Vagina (tissue), 2 donors: ENCODE data around the gene MTMR4. TPM values are rescaled to one million over a fixed set of nuclear protein-coding genes. Genes with fewer than 3 reads are reported as not detected.

Experiments
- DNase-seq, 2 donors: peaks; one replicate each; pipeline ENCODE4 v3.0.0-alpha.2; 2017; ENCODE audit errors: extremely low spot score in 2 of 2
- H3K27ac ChIP-seq: fragments of 200-600 bp; sonication (generic); one replicate; pipeline ENCODE4 v1.5.1; 2019
- H3K27me3 ChIP-seq: fragments of 200-600 bp; sonication (generic); one replicate; pipeline ENCODE4 v1.5.1; 2019
- H3K36me3 ChIP-seq, 2 donors: fragments of 200-600 bp; sonication (generic); one replicate each; pipeline ENCODE4 v1.5.1; 2017 to 2019
- H3K4me1 ChIP-seq: fragments of 200-600 bp; sonication (generic); one replicate; pipeline ENCODE4 v1.5.1; 2019
- H3K4me3 ChIP-seq, 2 donors: fragments of 200-600 bp; sonication (generic); 1 replicate in 1 of 2; 2 replicates in 1 of 2; pipeline ENCODE4 v1.5.1; 2016 to 2019
- H3K9me3 ChIP-seq: fragments of 200-600 bp; sonication (generic); one replicate; pipeline ENCODE4 v1.5.1; 2019
- POLR2A ChIP-seq, 2 donors: fragments of 450-650 bp; IDR thresholded peaks; one replicate each; pipeline ENCODE4 v1.6.1; 2017; ENCODE audit warnings: antibody characterized with exemption in 2 of 2, mild to moderate bottlenecking in 2 of 2, moderate library complexity in 2 of 2
- POLR2AphosphoS5 ChIP-seq, 2 donors: sonication (generic); formaldehyde crosslinking; IDR thresholded peaks; one replicate each; pipeline ENCODE4 v1.9.0; 2017; ENCODE audit warnings: antibody characterized with exemption in 2 of 2, mild to moderate bottlenecking in 2 of 2, low read depth in 1 of 2; ENCODE audit not compliant: insufficient read depth in 1 of 2
- intact Hi-C: fragments of 100-400 bp; cut with DNase I; formaldehyde crosslinking; loops from one replicate; pipeline ENCODE4 v1.15.1; 2023
- total RNA-seq: library from RNA; depleted of rRNA; stranded (reverse); fragments of >200 nt; gene quantifications from one replicate; pipeline ENCODE4 v1.2.3, GENCODE V29; 2016
- TF ChIP-seq, protein P1 (sequence below), 3 experiments: fragments of 450-650 bp in 2 of 3; fragments of 200-600 bp in 1 of 3; sonication (generic) in 1 of 3; IDR thresholded peaks; one replicate each; pipeline ENCODE4 v1.5.1; 2017 to 2019; ENCODE audit warnings: antibody characterized with exemption in 3 of 3, mild to moderate bottlenecking in 2 of 3, moderate library complexity in 2 of 3

The MTMR4 gene
- total RNA-seq, 1 donor from 2014 or later, result 15.7 TPM

DNA sequence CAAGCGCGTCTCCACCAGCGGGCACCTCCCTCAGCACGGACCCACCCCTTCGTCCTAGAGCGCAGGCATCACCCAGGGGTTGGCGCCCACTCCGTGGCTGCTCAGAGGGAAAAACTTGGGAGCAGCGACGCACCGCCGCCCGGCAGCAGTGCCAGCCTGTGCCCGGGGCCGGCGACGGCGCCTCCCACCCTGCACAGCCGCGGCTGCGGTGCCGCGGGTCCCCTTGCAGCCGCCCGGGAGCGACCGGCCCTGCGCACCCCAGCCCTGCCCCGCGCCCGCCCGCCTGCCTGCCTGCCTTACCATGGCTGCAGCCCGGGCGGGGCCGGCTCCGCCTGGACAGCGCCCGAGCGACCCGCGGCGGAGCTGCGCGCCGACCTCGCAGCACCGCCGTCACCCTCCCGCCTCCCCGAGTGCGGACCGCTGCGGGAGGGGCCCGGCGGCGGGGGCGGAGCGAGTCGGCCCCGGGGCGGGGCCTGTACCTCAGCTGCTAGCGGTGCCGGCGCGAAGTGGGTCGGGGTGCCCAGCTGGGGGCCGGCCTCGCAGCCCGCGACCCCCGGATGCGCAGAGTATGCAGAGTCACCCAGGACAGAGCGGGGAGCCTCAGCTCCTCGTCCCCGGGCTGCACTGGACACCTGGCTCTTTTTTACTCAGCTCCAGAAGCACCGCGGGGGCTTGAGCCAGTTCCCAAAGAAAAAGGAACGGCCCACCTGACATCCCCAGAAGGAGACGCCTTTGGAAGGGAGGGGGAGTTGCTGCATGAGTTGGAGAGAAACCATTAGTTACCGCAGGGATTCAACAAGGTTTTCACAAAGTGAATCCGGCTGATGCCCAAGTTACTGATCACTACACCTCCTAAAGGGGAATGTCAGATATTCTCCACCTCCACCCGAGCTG is 17.5 kb upstream of the MTMR4 start:
- Histone ChIP-seq H3K4me3 (peak overlapping the region; percentile 53 to 59), H3K27me3 (no peaks in the 10 kb centered on the region), H3K9me3 (no peaks in the 10 kb centered on the region), H3K36me3 (no peaks in the 10 kb centered on the region), H3K27ac (peak overlapping the region; percentile 65), H3K4me1 (peaks cover 7% of the 10 kb centered on the region)
- intact Hi-C loops, result loop anchor here (10.0 kb wide), 1 partner anchor 153 kb away; no protein-coding TSS in a partner anchor
- no peak for DNase-seq
- TF ChIP-seq POLR2A (IDR thresholded peaks at IDR 0.05) (peak in 1 of 2 donors; percentile 43), POLR2AphosphoS5 (IDR thresholded peaks at IDR 0.05; ENCODE audit: insufficient read depth in 1 of 2, low read depth in 1 of 2) (no peak)
- TF ChIP-seq, protein P1, sequence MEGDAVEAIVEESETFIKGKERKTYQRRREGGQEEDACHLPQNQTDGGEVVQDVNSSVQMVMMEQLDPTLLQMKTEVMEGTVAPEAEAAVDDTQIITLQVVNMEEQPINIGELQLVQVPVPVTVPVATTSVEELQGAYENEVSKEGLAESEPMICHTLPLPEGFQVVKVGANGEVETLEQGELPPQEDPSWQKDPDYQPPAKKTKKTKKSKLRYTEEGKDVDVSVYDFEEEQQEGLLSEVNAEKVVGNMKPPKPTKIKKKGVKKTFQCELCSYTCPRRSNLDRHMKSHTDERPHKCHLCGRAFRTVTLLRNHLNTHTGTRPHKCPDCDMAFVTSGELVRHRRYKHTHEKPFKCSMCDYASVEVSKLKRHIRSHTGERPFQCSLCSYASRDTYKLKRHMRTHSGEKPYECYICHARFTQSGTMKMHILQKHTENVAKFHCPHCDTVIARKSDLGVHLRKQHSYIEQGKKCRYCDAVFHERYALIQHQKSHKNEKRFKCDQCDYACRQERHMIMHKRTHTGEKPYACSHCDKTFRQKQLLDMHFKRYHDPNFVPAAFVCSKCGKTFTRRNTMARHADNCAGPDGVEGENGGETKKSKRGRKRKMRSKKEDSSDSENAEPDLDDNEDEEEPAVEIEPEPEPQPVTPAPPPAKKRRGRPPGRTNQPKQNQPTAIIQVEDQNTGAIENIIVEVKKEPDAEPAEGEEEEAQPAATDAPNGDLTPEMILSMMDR (IDR thresholded peaks at IDR 0.05), result no peak

DNA sequence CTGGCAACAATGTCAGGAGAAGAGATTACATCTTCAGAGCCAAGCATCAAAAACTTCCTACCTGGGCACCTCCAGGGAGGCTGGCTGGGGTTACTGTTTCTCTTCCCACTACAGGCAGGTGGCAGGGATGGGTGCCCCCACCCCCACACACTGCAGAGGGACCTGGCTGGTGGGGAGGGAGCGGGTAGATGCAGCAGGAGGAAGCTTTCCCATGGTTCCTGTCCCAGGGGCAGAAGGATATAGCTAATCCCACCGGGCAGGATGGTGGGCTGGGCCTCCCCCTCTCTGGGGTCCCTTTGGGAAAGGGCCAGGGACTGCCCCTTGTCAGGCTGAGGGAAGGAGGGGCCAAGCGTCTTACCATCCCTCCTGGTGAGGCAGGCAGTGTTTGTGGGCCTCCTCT is 16.7 kb upstream of the MTMR4 start:
- Histone ChIP-seq H3K27me3 (no peaks in the 10 kb centered on the region), H3K36me3 (no peaks in the 10 kb centered on the region), H3K4me3 (peak overlapping the region; percentile 53 to 59), H3K4me1 (peaks cover 7% of the 10 kb centered on the region), H3K27ac (peak overlapping the region; percentile 65), H3K9me3 (no peaks in the 10 kb centered on the region)
- no peak for TF ChIP-seq POLR2AphosphoS5 (IDR thresholded peaks at IDR 0.05; ENCODE audit: insufficient read depth in 1 of 2, low read depth in 1 of 2)
- no peak for TF ChIP-seq POLR2A (IDR thresholded peaks at IDR 0.05)
- peak in 1 of 2 donors; percentile 86 for DNase-seq
- intact Hi-C loops, result loop anchor here (10.0 kb wide), 1 partner anchor 154 kb away; no protein-coding TSS in a partner anchor

DNA sequence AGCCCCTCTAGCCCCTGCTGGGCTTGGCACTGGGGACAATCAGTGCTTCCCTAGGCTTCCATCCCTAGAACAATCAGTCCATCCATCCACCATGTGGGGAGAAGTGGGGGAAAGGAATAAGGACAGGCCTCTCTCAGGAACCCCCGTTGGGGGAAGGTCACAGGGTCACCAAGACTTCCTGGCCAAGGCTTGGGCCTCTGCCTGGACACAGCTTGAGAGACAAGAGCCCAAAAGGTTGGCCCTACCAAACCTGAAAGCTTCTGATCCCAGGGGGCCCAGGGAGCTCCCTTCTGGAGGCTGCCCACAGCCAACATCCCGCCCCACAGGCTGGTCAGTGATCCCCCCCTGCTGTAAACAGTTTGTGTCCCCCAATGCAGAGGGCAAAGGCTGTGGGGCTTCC is 16.2 kb upstream of the MTMR4 start:
- H3K9me3 ChIP-seq, result no peaks in the 10 kb centered on the region
- intact Hi-C loops, result loop anchor here (10.0 kb wide), 1 partner anchor 154 kb away; no protein-coding TSS in a partner anchor
- no peaks in the 10 kb centered on the region for H3K36me3 ChIP-seq
- DNase-seq, result no peak
- H3K27me3 ChIP-seq, result no peaks in the 10 kb centered on the region
- H3K4me3 ChIP-seq, result no peak overlapping the region
- H3K27ac ChIP-seq, result no peak overlapping the region
- TF ChIP-seq, protein P1 (IDR thresholded peaks at IDR 0.05), result no peak
- TF ChIP-seq POLR2AphosphoS5 (IDR thresholded peaks at IDR 0.05; ENCODE audit: insufficient read depth in 1 of 2, low read depth in 1 of 2) (no peak), POLR2A (IDR thresholded peaks at IDR 0.05) (no peak)
- H3K4me1 ChIP-seq, result peaks cover 8% of the 10 kb centered on the region

DNA sequence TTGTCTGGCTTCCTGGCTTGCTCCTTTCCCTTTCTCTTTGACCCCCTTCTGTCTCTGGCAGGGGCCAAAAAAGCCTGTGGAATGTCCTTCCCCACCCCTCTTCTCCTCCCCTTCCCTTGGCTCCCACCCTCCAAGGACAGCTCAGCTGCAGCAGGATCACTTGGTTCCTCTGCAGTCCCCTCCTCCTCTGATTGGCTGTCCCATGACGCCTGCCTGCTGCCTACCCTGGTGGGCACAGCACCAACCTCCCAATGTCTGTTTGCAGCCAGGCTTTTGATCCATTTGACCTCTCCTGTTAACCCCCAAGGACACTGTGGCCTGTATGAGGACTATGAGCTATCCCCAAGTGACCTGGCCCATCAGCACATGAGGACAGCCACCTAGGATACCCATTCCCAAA is 14.8 kb upstream of the MTMR4 start:
- Histone ChIP-seq H3K36me3 (no peaks in the 10 kb centered on the region), H3K9me3 (no peaks in the 10 kb centered on the region), H3K4me1 (peaks cover 17% of the 10 kb centered on the region), H3K4me3 (no peak overlapping the region), H3K27me3 (no peaks in the 10 kb centered on the region), H3K27ac (no peak overlapping the region)
- TF ChIP-seq, protein P1 (IDR thresholded peaks at IDR 0.05), result no peak
- TF ChIP-seq POLR2AphosphoS5 (IDR thresholded peaks at IDR 0.05; ENCODE audit: insufficient read depth in 1 of 2, low read depth in 1 of 2), result no peak
- no peak for TF ChIP-seq POLR2A (IDR thresholded peaks at IDR 0.05)
- peak in 1 of 2 donors; percentile 79 for DNase-seq
- intact Hi-C loops, result no loop called here

DNA sequence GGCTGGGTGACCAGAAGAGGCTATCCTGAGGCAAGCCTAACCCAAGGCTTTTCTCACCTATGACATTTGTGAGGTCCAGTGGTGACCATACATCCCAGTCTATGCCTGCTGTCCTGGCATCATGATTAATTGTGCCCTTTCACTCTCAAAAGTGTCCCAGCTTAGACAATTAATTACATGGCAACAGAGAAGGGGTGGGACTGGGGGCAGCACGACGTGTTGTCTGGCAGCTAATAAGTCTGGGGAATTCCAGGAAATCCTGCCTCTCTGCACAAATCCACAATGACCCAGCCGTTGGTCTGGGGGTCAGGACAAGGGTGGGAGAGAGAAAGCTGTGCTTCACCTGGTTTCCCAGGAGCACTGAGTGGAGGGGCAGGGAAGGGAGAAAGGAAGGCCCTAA is 14.0 kb upstream of the MTMR4 start:
- peaks cover 17% of the 10 kb centered on the region for H3K4me1 ChIP-seq

More for the DNA sequence above, 14.0 kb upstream of the MTMR4 start:
- TF ChIP-seq POLR2A (IDR thresholded peaks at IDR 0.05) (no peak), POLR2AphosphoS5 (IDR thresholded peaks at IDR 0.05; ENCODE audit: insufficient read depth in 1 of 2, low read depth in 1 of 2) (no peak)
- TF ChIP-seq, protein P1 (IDR thresholded peaks at IDR 0.05), result no peak
- Histone ChIP-seq H3K4me3 (no peak overlapping the region), H3K9me3 (no peaks in the 10 kb centered on the region), H3K27ac (no peak overlapping the region), H3K27me3 (no peaks in the 10 kb centered on the region), H3K36me3 (no peaks in the 10 kb centered on the region)
- no peak for DNase-seq
- intact Hi-C loops, result no loop called here
